Glutamatergic neuron (in vitro differentiated cells): ENCODE data around the gene TSPAN18. TPM values are rescaled to one million over a fixed set of nuclear protein-coding genes. Genes with fewer than 3 reads are reported as not detected.

Source experiments
- DNase-seq: peaks from one replicate; pipeline ENCODE4 v3.0.0; 2022
- H3K27ac Mint-ChIP-seq: one replicate; pipeline ENCODE4 v1.8.0; 2020; ENCODE audit warnings: mild to moderate bottlenecking, mixed read lengths, inconsistent platforms; ENCODE audit not compliant: unreplicated experiment
- H3K27me3 Mint-ChIP-seq: one replicate; pipeline ENCODE4 v1.8.0; 2020; ENCODE audit warnings: mild to moderate bottlenecking, moderate library complexity, mixed read lengths, inconsistent platforms; ENCODE audit not compliant: unreplicated experiment
- H3K36me3 Mint-ChIP-seq: one replicate; pipeline ENCODE4 v1.8.0; 2020; ENCODE audit warnings: mild to moderate bottlenecking, mixed read lengths, inconsistent platforms; ENCODE audit not compliant: unreplicated experiment
- H3K4me1 Mint-ChIP-seq: one replicate; pipeline ENCODE4 v1.8.0; 2020; ENCODE audit warnings: mild to moderate bottlenecking, low read depth, mixed read lengths, inconsistent platforms; ENCODE audit not compliant: unreplicated experiment
- H3K4me3 Mint-ChIP-seq: one replicate; pipeline ENCODE4 v1.8.0; 2020; ENCODE audit warnings: mild to moderate bottlenecking, mixed read lengths, inconsistent platforms; ENCODE audit not compliant: unreplicated experiment
- H3K9me3 Mint-ChIP-seq: one replicate; pipeline ENCODE4 v1.8.0; 2020; ENCODE audit warnings: mild to moderate bottlenecking, moderate library complexity, mixed read lengths, inconsistent platforms; ENCODE audit not compliant: unreplicated experiment
- CTCF ChIP-seq: fragments of 200-600 bp; sonication (generic); IDR thresholded peaks from one replicate; pipeline ENCODE4 v1.5.0; 2021; ENCODE audit not compliant: partially characterized antibody, unreplicated experiment
- total RNA-seq: library from RNA; stranded (reverse); fragmentation: NEBNext Ultra II Directional; extraction: Animal tissue kit (Norgen Biotek cat#: 25700); gene quantifications from one replicate; pipeline ENCODE4 v1.2.1, GENCODE V29; 2021; ENCODE audit not compliant: unreplicated experiment

The TSPAN18 gene
- total RNA-seq, 1 donor from 2014 or later = 80.4 TPM

- no peak for DNase-seq
- H3K27ac Mint-ChIP-seq = no peak overlapping the region
- H3K9me3 Mint-ChIP-seq = peaks cover 6% of the 10 kb centered on the region
- H3K4me3 Mint-ChIP-seq = no peak overlapping the region
- H3K4me1 Mint-ChIP-seq = peaks cover 41% of the 10 kb centered on the region
- peaks cover 3% of the 10 kb centered on the region for H3K27me3 Mint-ChIP-seq
- no peaks in the 10 kb centered on the region for H3K36me3 Mint-ChIP-seq
- no peak for TF ChIP-seq CTCF
These were observed 20.6 kb downstream of the TSPAN18 start for GRCh38 chr11:44747316-44747715.

- H3K9me3 Mint-ChIP-seq = peaks cover 6% of the 10 kb centered on the region
- peaks cover 3% of the 10 kb centered on the region for H3K27me3 Mint-ChIP-seq
- H3K36me3 Mint-ChIP-seq = no peaks in the 10 kb centered on the region
- no peak for DNase-seq
- peaks cover 36% of the 10 kb centered on the region for H3K4me1 Mint-ChIP-seq
- no peak overlapping the region for H3K4me3 Mint-ChIP-seq
- H3K27ac Mint-ChIP-seq = no peak overlapping the region
- TF ChIP-seq CTCF = no peak
These were observed 21.1 kb downstream of the TSPAN18 start for GRCh38 chr11:44747836-44748235.

GRCh38 chr11:44748606-44749005 is 21.8 kb downstream of the TSPAN18 start:
- Mint-ChIP-seq H3K9me3 (peaks cover 6% of the 10 kb centered on the region), H3K27me3 (peaks cover 3% of the 10 kb centered on the region), H3K27ac (no peak overlapping the region), H3K4me1 (peaks cover 32% of the 10 kb centered on the region), H3K36me3 (no peaks in the 10 kb centered on the region), H3K4me3 (no peak overlapping the region)
- no peak for DNase-seq
- TF ChIP-seq CTCF = no peak

- H3K27ac Mint-ChIP-seq = no peak overlapping the region
- DNase-seq = no peak
- no peak for TF ChIP-seq CTCF
- peaks cover 6% of the 10 kb centered on the region for H3K9me3 Mint-ChIP-seq
- H3K4me1 Mint-ChIP-seq = peaks cover 34% of the 10 kb centered on the region
- H3K4me3 Mint-ChIP-seq = no peak overlapping the region
- H3K36me3 Mint-ChIP-seq = no peaks in the 10 kb centered on the region
- H3K27me3 Mint-ChIP-seq = peaks cover 3% of the 10 kb centered on the region
These were observed 22.4 kb downstream of the TSPAN18 start for GRCh38 chr11:44749189-44749588.

GRCh38 chr11:44750551-44751465 is 24.0 kb downstream of the TSPAN18 start:
- peaks cover 3% of the 10 kb centered on the region for H3K27me3 Mint-ChIP-seq
- H3K27ac Mint-ChIP-seq = no peak overlapping the region
- H3K4me3 Mint-ChIP-seq = peak overlapping the region; percentile 4
- H3K4me1 Mint-ChIP-seq = peaks cover 33% of the 10 kb centered on the region
- no peak for TF ChIP-seq CTCF
- no peaks in the 10 kb centered on the region for H3K36me3 Mint-ChIP-seq
- DNase-seq = no peak
- H3K9me3 Mint-ChIP-seq = peaks cover 6% of the 10 kb centered on the region
